Stomach (tissue), 9 donors: ENCODE data around the gene EXOC3. TPM values are rescaled to one million over a fixed set of nuclear protein-coding genes. Genes with fewer than 3 reads are reported as not detected.

ENCODE experiments used
- DNase-seq, 2 donors: peaks; one replicate each; pipeline versions ENCODE4 v3.0.0 to v3.0.0-alpha.2; 2013 to 2019
- H3K27ac ChIP-seq, 5 donors: fragments of 200-600 bp in 4 of 5; sonication (generic) in 4 of 5; one replicate each; pipeline ENCODE4 v1.5.1; 2013 to 2019; ENCODE audit warnings: mild to moderate bottlenecking in 1 of 5, moderate library complexity in 1 of 5
- H3K27me3 ChIP-seq, 3 donors: fragments of 200-600 bp; sonication (generic); one replicate each; pipeline ENCODE4 v1.5.1; 2017 to 2019; ENCODE audit warnings: mixed run types in 1 of 3
- H3K36me3 ChIP-seq, 4 donors: fragments of 200-600 bp; sonication (generic); 1 replicate in 3 of 4; 2 replicates in 1 of 4; pipeline ENCODE4 v1.5.1; 2016 to 2019
- H3K4me1 ChIP-seq, 4 donors: fragments of 200-600 bp; sonication (generic); one replicate each; pipeline ENCODE4 v1.5.1; 2016 to 2019
- H3K4me3 ChIP-seq, 4 donors: fragments of 200-600 bp; sonication (generic) in 3 of 4; one replicate each; pipeline ENCODE4 v1.5.1; 2016 to 2019; ENCODE audit warnings: mild to moderate bottlenecking in 1 of 4
- H3K9me3 ChIP-seq, 4 donors: fragments of 200-600 bp; sonication (generic); one replicate each; pipeline ENCODE4 v1.5.1; 2016 to 2019
- EP300 ChIP-seq: sonication (generic); formaldehyde crosslinking; IDR thresholded peaks from one replicate; pipeline ENCODE4 v1.6.1; 2017; ENCODE audit warnings: antibody characterized with exemption
- POLR2A ChIP-seq, 4 donors: fragments of 450-650 bp; IDR thresholded peaks; one replicate each; pipeline ENCODE4 v1.6.1; 2016; ENCODE audit warnings: antibody characterized with exemption in 4 of 4, control low read depth in 2 of 4, mild to moderate bottlenecking in 1 of 4, moderate library complexity in 1 of 4
- POLR2AphosphoS5 ChIP-seq, 3 donors: sonication (generic); formaldehyde crosslinking; IDR thresholded peaks; one replicate each; pipeline ENCODE4 v1.6.1; 2016; ENCODE audit warnings: antibody characterized with exemption in 3 of 3
- WGBS, 5 donors: extraction: QIAGEN DNeasy Blood & Tissue Kit in 3 of 5; methylation state at CpG; one replicate each; pipeline versions ENCODE4 v1.1.5 to v1.1.7; 2013 to 2018; 5-methylcytosine and 5-hydroxymethylcytosine counted together
- intact Hi-C: fragments of 100-400 bp; cut with DNase I; formaldehyde crosslinking; loops from one replicate; pipeline ENCODE4 v1.15.1; 2023; ENCODE audit warnings: low total_unique reads
- polyA plus RNA-seq, 3 donors: library from polyadenylated mRNA; stranded (reverse); fragments of 200-250 nt; gene quantifications; one replicate each; pipeline ENCODE4 v1.2.3, GENCODE V29; 2013
- total RNA-seq, 5 donors: library from RNA; depleted of rRNA; stranded (reverse); fragments of >200 nt; gene quantifications; one replicate each; pipeline versions ENCODE4 v1.1.0 to v1.2.3, GENCODE V29; 2014 to 2016
- TF ChIP-seq, protein P1 (sequence below), 7 experiments: fragments of 450-650 bp in 4 of 7; fragments of 200-600 bp in 3 of 7; sonication (generic) in 3 of 7; IDR thresholded peaks; one replicate each; pipeline ENCODE4 v1.5.1; 2016 to 2019; ENCODE audit warnings: antibody characterized with exemption in 7 of 7, control low read depth in 2 of 7, mild to moderate bottlenecking in 1 of 7
- donor health status: healthy with polysubstance abuse.
- donor health status: Bipolar disorder and iron deficiency.
- donor health status: healthy.

EXOC3 gene
- total and polyA plus RNA-seq, 8 donors, result 29.9 to 133 (median 59.3) TPM

DNA sequence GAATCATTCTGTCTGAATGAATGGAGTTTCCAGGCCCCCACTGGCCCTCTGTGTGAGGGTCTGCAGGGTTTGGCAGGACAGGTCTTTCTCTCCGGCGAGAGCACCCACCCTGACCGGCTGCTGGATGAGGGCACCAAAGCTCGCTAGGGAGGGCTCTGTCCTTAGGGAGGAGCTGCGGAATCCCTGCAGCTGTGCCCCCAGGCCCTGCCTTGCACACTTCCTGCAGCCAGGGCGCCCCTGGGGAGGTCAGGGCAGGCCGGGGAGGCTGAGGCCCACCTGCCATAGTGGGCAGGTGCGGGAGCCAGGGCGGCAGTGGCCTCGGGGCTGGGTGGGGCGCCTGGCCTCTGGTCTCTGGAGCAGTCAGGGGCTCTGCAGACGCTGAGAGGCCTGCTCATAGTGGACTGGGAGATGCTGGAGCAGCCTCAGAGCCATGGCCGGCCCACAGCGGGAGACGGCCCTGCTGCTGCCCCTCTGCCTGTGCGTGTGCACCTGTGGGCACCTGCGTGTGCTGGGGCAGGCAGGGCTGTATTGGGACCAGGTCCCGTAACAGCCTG, 36.1 kb downstream of the EXOC3 start:
- Histone ChIP-seq H3K9me3 (no peaks in the 10 kb centered on the region), H3K36me3 (no peaks in the 10 kb centered on the region), H3K27ac (no peak overlapping the region), H3K4me3 (no peak overlapping the region), H3K27me3 (peaks cover 24 to 96% (median 66%) of the 10 kb centered on the region in 3 donors), H3K4me1 (peaks cover 10 to 17% (median 14%) of the 10 kb centered on the region in 4 donors)
- no peak for TF ChIP-seq EP300
- no peak for TF ChIP-seq POLR2A (IDR thresholded peaks at IDR 0.05)
- intact Hi-C loops, result no loop called here
- 73 to 100% (median 74%) methylated on average over 1 to 18 of the region's 18 CpGs for WGBS, 5 donors
- no peak for DNase-seq

DNA sequence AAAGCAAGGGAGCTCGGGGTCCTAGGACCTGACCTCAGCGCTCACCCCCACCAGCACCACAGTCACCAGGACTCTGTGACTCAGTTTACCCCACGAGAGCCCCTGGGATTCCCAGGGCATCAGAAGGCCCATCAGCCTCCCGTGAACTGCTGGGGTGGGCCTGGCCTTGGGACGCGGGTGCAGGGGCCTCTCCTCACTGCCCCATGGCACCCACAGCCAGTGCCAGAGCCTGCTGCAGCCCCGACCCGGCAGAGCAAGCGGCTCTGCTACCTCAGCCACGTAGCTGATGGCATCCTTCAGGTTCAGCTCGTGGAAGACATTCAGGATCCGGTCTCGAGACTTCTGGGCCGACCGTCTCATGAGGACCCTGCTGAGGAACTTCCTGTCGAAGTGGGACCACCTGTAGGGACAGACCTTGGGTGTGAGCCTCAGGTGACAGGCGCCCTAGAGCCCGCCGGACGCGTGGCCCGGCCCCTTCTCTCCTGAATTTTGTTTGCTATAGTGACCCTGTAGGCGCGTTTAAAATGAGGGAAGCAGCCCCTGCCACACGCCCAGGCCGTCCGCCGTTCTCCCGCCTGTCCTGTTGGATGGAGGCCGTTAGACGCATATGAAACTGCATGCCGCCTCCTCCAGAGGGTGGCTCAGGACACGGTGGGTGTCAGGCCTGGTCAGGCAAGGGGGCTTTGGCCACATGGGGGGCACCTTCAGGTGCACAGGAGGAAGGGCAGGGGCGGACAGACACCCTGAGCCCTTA, 36.8 kb downstream of the EXOC3 start:
- intact Hi-C loops, result no loop called here
- WGBS, 5 donors, result 51 to 71% (median 66%) methylated on average over 24 to 34 of the region's 34 CpGs
- H3K4me3 ChIP-seq, result no peak overlapping the region
- H3K9me3 ChIP-seq, result no peaks in the 10 kb centered on the region
- TF ChIP-seq, protein P1, sequence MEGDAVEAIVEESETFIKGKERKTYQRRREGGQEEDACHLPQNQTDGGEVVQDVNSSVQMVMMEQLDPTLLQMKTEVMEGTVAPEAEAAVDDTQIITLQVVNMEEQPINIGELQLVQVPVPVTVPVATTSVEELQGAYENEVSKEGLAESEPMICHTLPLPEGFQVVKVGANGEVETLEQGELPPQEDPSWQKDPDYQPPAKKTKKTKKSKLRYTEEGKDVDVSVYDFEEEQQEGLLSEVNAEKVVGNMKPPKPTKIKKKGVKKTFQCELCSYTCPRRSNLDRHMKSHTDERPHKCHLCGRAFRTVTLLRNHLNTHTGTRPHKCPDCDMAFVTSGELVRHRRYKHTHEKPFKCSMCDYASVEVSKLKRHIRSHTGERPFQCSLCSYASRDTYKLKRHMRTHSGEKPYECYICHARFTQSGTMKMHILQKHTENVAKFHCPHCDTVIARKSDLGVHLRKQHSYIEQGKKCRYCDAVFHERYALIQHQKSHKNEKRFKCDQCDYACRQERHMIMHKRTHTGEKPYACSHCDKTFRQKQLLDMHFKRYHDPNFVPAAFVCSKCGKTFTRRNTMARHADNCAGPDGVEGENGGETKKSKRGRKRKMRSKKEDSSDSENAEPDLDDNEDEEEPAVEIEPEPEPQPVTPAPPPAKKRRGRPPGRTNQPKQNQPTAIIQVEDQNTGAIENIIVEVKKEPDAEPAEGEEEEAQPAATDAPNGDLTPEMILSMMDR (IDR thresholded peaks at IDR 0.05), result no peak
- TF ChIP-seq POLR2AphosphoS5 (IDR thresholded peaks at IDR 0.05), result no peak
- TF ChIP-seq POLR2A (IDR thresholded peaks at IDR 0.05), result no peak
- TF ChIP-seq EP300, result no peak
- no peak for DNase-seq
- no peak overlapping the region for H3K27ac ChIP-seq
- no peaks in the 10 kb centered on the region for H3K36me3 ChIP-seq
- H3K27me3 ChIP-seq, result peaks cover 23 to 98% (median 65%) of the 10 kb centered on the region in 3 donors
- H3K4me1 ChIP-seq, result peaks cover 8 to 11% (median 9%) of the 10 kb centered on the region in 4 donors

DNA sequence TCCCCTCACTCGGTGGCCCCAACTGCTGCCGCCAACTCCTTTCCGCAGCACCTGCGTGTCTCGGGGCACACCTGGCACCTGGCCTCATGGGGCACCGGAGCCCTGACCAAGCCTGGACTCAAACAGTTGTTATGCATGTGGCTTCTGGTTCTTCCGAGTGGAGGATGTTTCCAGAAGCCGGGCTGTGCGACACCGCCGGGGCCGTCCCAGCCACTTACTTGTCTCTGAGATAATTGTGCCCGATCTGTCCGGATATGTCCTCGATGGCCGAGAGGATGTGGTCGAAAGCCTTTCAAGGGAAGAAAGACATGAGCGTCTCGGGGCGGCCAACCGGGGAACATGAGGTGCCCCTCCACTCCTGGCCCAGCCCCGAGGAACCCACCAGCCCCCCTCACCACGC, 38.4 kb downstream of the EXOC3 start:
- intact Hi-C loops, result no loop called here
- no peak overlapping the region for H3K4me3 ChIP-seq
- WGBS, 5 donors, result 81 to 88% (median 87%) methylated on average over 20 to 23 of the region's 23 CpGs
- DNase-seq, result no peak
- no peaks in the 10 kb centered on the region for H3K36me3 ChIP-seq
- no peaks in the 10 kb centered on the region for H3K9me3 ChIP-seq
- H3K27me3 ChIP-seq, result peaks cover 8 to 98% (median 52%) of the 10 kb centered on the region in 3 donors
- H3K27ac ChIP-seq, result no peak overlapping the region
- peaks cover 0 to 5% (median 0%) of the 10 kb centered on the region in 4 donors for H3K4me1 ChIP-seq
- TF ChIP-seq EP300 (no peak), POLR2A (IDR thresholded peaks at IDR 0.05) (no peak), POLR2AphosphoS5 (IDR thresholded peaks at IDR 0.05) (no peak)
- TF ChIP-seq, protein P1 (IDR thresholded peaks at IDR 0.05), result no peak

DNA sequence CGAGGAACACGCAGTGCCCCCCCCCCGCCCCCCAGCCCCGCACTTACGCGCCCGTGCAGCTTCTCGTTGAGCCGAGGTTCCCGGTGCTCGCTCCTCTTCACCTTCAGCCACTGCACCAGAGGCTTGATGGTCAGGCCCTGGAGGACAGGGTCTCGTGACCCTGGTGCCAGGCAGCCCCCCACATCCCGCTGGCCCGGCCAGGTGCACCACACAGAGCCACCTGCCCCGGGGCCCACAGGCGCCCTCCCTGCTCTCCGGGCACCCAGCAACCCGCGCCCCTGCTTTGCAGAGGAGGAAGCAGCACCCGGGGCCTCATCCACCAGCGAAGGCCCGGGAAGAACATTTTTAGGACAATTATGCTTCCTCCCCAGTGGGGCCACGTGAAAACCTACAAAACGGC, 39.0 kb downstream of the EXOC3 start:
- no peak overlapping the region for H3K27ac ChIP-seq
- peaks cover 0 to 5% (median 0%) of the 10 kb centered on the region in 4 donors for H3K4me1 ChIP-seq
- WGBS, 5 donors, result 73 to 81% (median 80%) methylated on average over 15 to 22 of the region's 24 CpGs
- no peaks in the 10 kb centered on the region for H3K9me3 ChIP-seq
- H3K27me3 ChIP-seq, result peaks cover 8 to 94% (median 52%) of the 10 kb centered on the region in 3 donors
- no peaks in the 10 kb centered on the region for H3K36me3 ChIP-seq
- no peak for DNase-seq
- H3K4me3 ChIP-seq, result no peak overlapping the region
- intact Hi-C loops, result no loop called here
- no peak for TF ChIP-seq POLR2A (IDR thresholded peaks at IDR 0.05)

DNA sequence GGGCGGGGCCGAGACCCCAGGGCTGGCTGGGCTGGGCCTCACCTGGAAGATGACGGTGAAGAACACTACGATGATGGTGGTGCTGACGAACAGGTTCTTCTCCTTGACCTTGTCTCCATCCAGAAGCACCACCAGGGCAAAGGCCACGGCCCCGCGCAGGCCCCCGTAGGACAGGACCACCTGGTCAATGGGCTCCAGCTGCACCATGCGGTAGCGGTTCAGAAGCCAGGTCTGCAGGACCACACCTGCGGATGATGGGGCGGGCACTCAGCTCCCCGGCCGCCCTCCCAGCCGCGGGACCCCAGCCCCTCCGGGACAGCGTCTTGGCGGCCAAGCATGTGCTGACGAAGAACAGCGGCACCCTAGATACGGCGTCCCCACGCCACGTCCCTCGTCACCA, 39.5 kb downstream of the EXOC3 start:
- Histone ChIP-seq H3K4me1 (peaks cover 0 to 5% (median 0%) of the 10 kb centered on the region in 4 donors), H3K9me3 (no peaks in the 10 kb centered on the region), H3K4me3 (no peak overlapping the region), H3K27ac (no peak overlapping the region), H3K36me3 (no peaks in the 10 kb centered on the region), H3K27me3 (peaks cover 8 to 90% (median 52%) of the 10 kb centered on the region in 3 donors)
- WGBS, 5 donors, result 87 to 97% (median 93%) methylated on average over 18 to 27 of the region's 27 CpGs
- no peak for DNase-seq
- intact Hi-C loops, result no loop called here
- TF ChIP-seq, protein P1 (IDR thresholded peaks at IDR 0.05), result no peak
- TF ChIP-seq EP300 (no peak), POLR2AphosphoS5 (IDR thresholded peaks at IDR 0.05) (no peak), POLR2A (IDR thresholded peaks at IDR 0.05) (no peak)
